K562 (cell line): ENCODE results near the gene UMODL1. TPM values are rescaled to one million over a fixed set of nuclear protein-coding genes. Genes with fewer than 3 reads are reported as not detected.

Experiments
- ATAC-seq: fragments of 200-7000 bp; cut with Tn5 transposase; 3 replicates; pipeline ENCODE4 v1.9.1; 2020; ENCODE audit warnings: moderate library complexity
- BruUV-seq: library from RNA; stranded (reverse); fragments of 400-500 nt; replicated peaks from 2 replicates; lab custom pipeline; 2021; lab: Mats Ljungman, UMichigan
- CTCF ChIA-PET: fragments of 300-600 bp; formaldehyde crosslinking; extraction: SDS; loops from one replicate; lab custom pipeline; 2021; ENCODE audit warnings: low intra/inter-chr PET ratio; lab: Yijun Ruan, JAX
- POLR2A ChIA-PET: fragments of 300-600, 350-650 bp; sonication (Branson Sonifier 250); formaldehyde crosslinking; extraction: SDS; loops from one replicate; lab custom pipeline; 2021; ENCODE audit warnings: antibody characterized with exemption, inconsistent platforms; lab: Yijun Ruan, JAX
- DNase-seq, 4 experiments: peaks; one replicate each; pipeline versions ENCODE4 v3.0.0 to v3.0.0-alpha.2; 2011 to 2018; ENCODE audit warnings: low spot score in 3 of 4, mixed read lengths in 3 of 4; ENCODE audit errors: extremely low read depth in 1 of 4
- FAIRE-seq: peaks from 2 replicates; lab custom pipeline; 2011; peaks lifted over from hg19 to GRCh38; lab: Jason Lieb, UNC
- H2AFZ ChIP-seq: 2 replicates; pipeline ENCODE4 v1.6.0; 2011; ENCODE audit warnings: low read depth, low read length, control low read depth, inconsistent platforms
- H3K27ac ChIP-seq: fragments of 200-600 bp; 3 replicates; pipeline ENCODE4 v1.8.0; 2011; ENCODE audit warnings: low read depth, mild to moderate bottlenecking, control low read depth, inconsistent platforms, low read length, moderate library complexity, mixed read lengths; ENCODE audit errors: extremely low read depth
- H3K27me3 ChIP-seq, 2 experiments: fragments of 300-600 bp in 1 of 2; 2 replicates in 1 of 2; 3 replicates in 1 of 2; pipeline versions ENCODE4 v1.6.0 to v1.8.0; 2011; ENCODE audit warnings: inconsistent platforms in 2 of 2, low read length in 2 of 2, mild to moderate bottlenecking in 1 of 2, mixed read lengths in 1 of 2, moderate library complexity in 1 of 2; ENCODE audit not compliant: control insufficient read depth in 2 of 2, insufficient read depth in 2 of 2
- H3K36me3 ChIP-seq: fragments of 300-600 bp; 3 replicates; pipeline ENCODE4 v1.8.0; 2011; ENCODE audit warnings: mild to moderate bottlenecking, low read length, inconsistent platforms; ENCODE audit not compliant: control insufficient read depth, insufficient read depth
- H3K4me1 ChIP-seq, 2 experiments: fragments of 200-600 bp in 1 of 2; replicated peaks in 1 of 2; 2 replicates in 1 of 2; 3 replicates in 1 of 2; pipeline versions ENCODE4 v1.5.1 to v1.8.0; 2011; ENCODE audit warnings: inconsistent platforms in 2 of 2, low read length in 2 of 2, mild to moderate bottlenecking in 1 of 2, mixed read lengths in 1 of 2, moderate library complexity in 1 of 2; ENCODE audit not compliant: control insufficient read depth in 2 of 2, insufficient read depth in 2 of 2
- H3K4me2 ChIP-seq: 2 replicates; pipeline ENCODE4 v1.6.1; 2011; ENCODE audit warnings: low read length, control low read depth, inconsistent platforms, mixed read lengths; ENCODE audit not compliant: insufficient read depth
- H3K4me3 ChIP-seq: fragments of 200-600 bp; sonication (generic), shearing (Covaris generic); 2 replicates; pipeline ENCODE4 v1.5.1; 2016; ENCODE audit warnings: control low read depth, inconsistent platforms
- H3K79me2 ChIP-seq: fragments of 200-600 bp; 3 replicates; pipeline ENCODE4 v1.8.0; 2011; ENCODE audit warnings: low read length, inconsistent platforms; ENCODE audit not compliant: control insufficient read depth, insufficient read depth
- H3K9ac ChIP-seq, 2 experiments: 2 replicates each; pipeline versions ENCODE4 v1.6.0 to v1.6.1; 2011; ENCODE audit warnings: low read depth in 2 of 2, low read length in 2 of 2, control low read depth in 1 of 2, inconsistent platforms in 1 of 2, mild to moderate bottlenecking in 1 of 2, mixed read lengths in 1 of 2; ENCODE audit not compliant: insufficient read depth in 1 of 2
- H3K9me1 ChIP-seq: one replicate; pipeline ENCODE4 v1.6.0; 2011; ENCODE audit warnings: inconsistent platforms, mild to moderate bottlenecking, low read length, moderate library complexity; ENCODE audit not compliant: control insufficient read depth, insufficient read depth
- H3K9me3 ChIP-seq: replicated peaks from 2 replicates; pipeline ENCODE4 v1.5.1; 2011; ENCODE audit warnings: low read depth, low read length, inconsistent platforms; ENCODE audit not compliant: control insufficient read depth, insufficient read depth
- H4K20me1 ChIP-seq: replicated peaks from 2 replicates; pipeline ENCODE4 v1.6.1; 2011; ENCODE audit warnings: low read length, inconsistent platforms, mixed read lengths; ENCODE audit not compliant: control insufficient read depth, insufficient read depth
- ATF1 ChIP-seq, 2 experiments: fragments of 450-650 bp in 1 of 2; IDR thresholded peaks; 2 replicates each; pipeline ENCODE4 v1.6.1; 2016; ENCODE audit warnings: missing compliant biosample characterization in 1 of 2, missing genetic modification characterization in 1 of 2
- CBX1 ChIP-seq: sonication (generic); IDR thresholded peaks from 2 replicates; pipeline ENCODE4 v1.6.1; 2016; ENCODE audit warnings: antibody characterized with exemption, low read depth, mild to moderate bottlenecking
- CTBP1 ChIP-seq: fragments of 450-650 bp; IDR thresholded peaks from 2 replicates; pipeline ENCODE4 v1.6.1; 2016; ENCODE audit warnings: borderline replicate concordance
- DMBX1 ChIP-seq: fragments of 250-450 bp; sonication (Bioruptor Pico); IDR thresholded peaks from 2 replicates; pipeline ENCODE4 v1.8.0; 2022; ENCODE audit warnings: inconsistent platforms, mild to moderate bottlenecking, moderate library complexity, borderline replicate concordance
- EGR1 ChIP-seq: fragments of 450-650 bp; conservative IDR thresholded peaks from 2 replicates; pipeline ENCODE4 v1.6.1; 2017; ENCODE audit warnings: mild to moderate bottlenecking
- MAFG ChIP-seq: fragments of 450-650 bp; conservative IDR thresholded peaks from 2 replicates; pipeline ENCODE4 v1.6.1; 2016; ENCODE audit warnings: missing genetic modification characterization, missing compliant biosample characterization
- MYC ChIP-seq, 2 experiments: fragments of 250-450 bp in 1 of 2; sonication (Bioruptor Pico) in 1 of 2; IDR thresholded peaks; 2 replicates each; pipeline versions ENCODE4 v1.5.1 to v1.6.1; 2012 to 2021; ENCODE audit warnings: low read depth in 2 of 2, borderline replicate concordance in 1 of 2, improper control_type of control experiment in 1 of 2, low read length in 1 of 2, mild to moderate bottlenecking in 1 of 2, moderate library complexity in 1 of 2
- NEUROD1 ChIP-seq: fragments of 150-350 bp; IDR thresholded peaks from 2 replicates; pipeline ENCODE4 v1.6.1; 2014; ENCODE audit warnings: borderline replicate concordance, low read length, low read depth; ENCODE audit not compliant: partially characterized antibody
- POLR3G ChIP-seq: IDR thresholded peaks from 2 replicates; pipeline ENCODE4 v1.6.1; 2011; ENCODE audit not compliant: insufficient read length, insufficient replicate concordance; ENCODE audit errors: extremely low read depth
- PURB ChIP-seq: sonication (generic); formaldehyde crosslinking; IDR thresholded peaks from 2 replicates; pipeline ENCODE4 v1.9.0; 2021; ENCODE audit warnings: low read depth, mild to moderate bottlenecking, missing genetic modification reagents
- RUNX1 ChIP-seq: sonication (generic); IDR thresholded peaks from 2 replicates; pipeline ENCODE4 v1.6.1; 2016; ENCODE audit warnings: antibody characterized with exemption, low read depth
- YBX1 ChIP-seq: fragments of 450-650 bp; IDR thresholded peaks from 2 replicates; pipeline ENCODE4 v1.7.1; 2016; ENCODE audit warnings: mild to moderate bottlenecking
- ZNF431 ChIP-seq: sonication (generic); formaldehyde crosslinking; IDR thresholded peaks from 2 replicates; pipeline ENCODE4 v1.8.0; 2022; ENCODE audit warnings: mild to moderate bottlenecking, missing genetic modification reagents
- ZNF436 ChIP-seq: fragments of 250-450, 450-650 bp; sonication (Bioruptor Pico); formaldehyde crosslinking; IDR thresholded peaks from 2 replicates; pipeline ENCODE4 v1.7.0; 2020; ENCODE audit warnings: mild to moderate bottlenecking
- ZNF699 ChIP-seq: fragments of 250-450 bp; sonication (Bioruptor Pico); IDR thresholded peaks from 2 replicates; pipeline ENCODE4 v1.8.0; 2021; ENCODE audit warnings: mild to moderate bottlenecking, moderate library complexity; ENCODE audit not compliant: insufficient replicate concordance
- ZNF77 ChIP-seq: fragments of 250-450 bp; sonication (Bioruptor Pico); IDR thresholded peaks from 2 replicates; pipeline ENCODE4 v1.5.0; 2020
- WGBS: fragments of 100-300 bp; shearing (Covaris generic); methylation state at CpG from one replicate; pipeline ENCODE4 v1.1.6; 2016; ENCODE audit warnings: low coverage, mixed read lengths; ENCODE audit not compliant: insufficient coverage; ENCODE audit errors: missing lambda C conversion rate; 5-methylcytosine and 5-hydroxymethylcytosine counted together
- in situ Hi-C: fragments of 300-500 bp; cut with MboI; formaldehyde crosslinking; loops from 4 replicates; pipeline ENCODE4 v1.15.0; 2018; ENCODE audit warnings: inconsistent platforms, mixed read lengths
- intact Hi-C: fragments of 100-400 bp; cut with micrococcal nuclease; formaldehyde crosslinking; loops from 2 replicates; pipeline ENCODE4 v1.14.2; 2022
- polyA plus RNA-seq, 8 experiments: library from polyadenylated mRNA; depleted of rRNA in 4 of 8; stranded (reverse) in 5 of 8; unstranded in 3 of 8; fragments of >200 nt; fragmentation: Nextera tagmentation in 2 of 8; fragmentation: Illumina TruSeq in 1 of 8; extraction: Ambion mirVana in 2 of 8; extraction: Trizol in 1 of 8; gene quantifications; 2 replicates each; pipeline versions ENCODE4 v1.2.1 to v1.2.3, GENCODE V29; 2011 to 2014; ENCODE audit warnings: inconsistent platforms in 1 of 8, missing spikeins in 1 of 8
- total RNA-seq, 7 experiments: library from RNA; depleted of rRNA in 6 of 7; stranded (reverse); fragments of >200 nt in 6 of 7; fragmentation: Illumina TruSeq in 2 of 7; extraction: Trizol in 2 of 7; gene quantifications; 2 replicates each; pipeline versions ENCODE4 v1.2.1 to v1.2.3, GENCODE V29; 2011 to 2021; ENCODE audit warnings: low replicate concordance in 1 of 7
- TF ChIP-seq, protein P1 (sequence below): fragments of 150-350 bp; IDR thresholded peaks from 2 replicates; pipeline ENCODE4 v1.6.1; 2014; ENCODE audit warnings: low read depth, mild to moderate bottlenecking, low read length, borderline replicate concordance
- TF ChIP-seq, protein P2 (sequence below): fragments of 450-650 bp; IDR thresholded peaks from 2 replicates; pipeline ENCODE4 v1.6.1; 2016; ENCODE audit warnings: antibody characterized with exemption

UMODL1 gene
- total and polyA plus RNA-seq, 9 of the 15 experiments (the other 6 are each of a cell fraction or from before 2014, with no cell fraction given): not detected

DNA sequence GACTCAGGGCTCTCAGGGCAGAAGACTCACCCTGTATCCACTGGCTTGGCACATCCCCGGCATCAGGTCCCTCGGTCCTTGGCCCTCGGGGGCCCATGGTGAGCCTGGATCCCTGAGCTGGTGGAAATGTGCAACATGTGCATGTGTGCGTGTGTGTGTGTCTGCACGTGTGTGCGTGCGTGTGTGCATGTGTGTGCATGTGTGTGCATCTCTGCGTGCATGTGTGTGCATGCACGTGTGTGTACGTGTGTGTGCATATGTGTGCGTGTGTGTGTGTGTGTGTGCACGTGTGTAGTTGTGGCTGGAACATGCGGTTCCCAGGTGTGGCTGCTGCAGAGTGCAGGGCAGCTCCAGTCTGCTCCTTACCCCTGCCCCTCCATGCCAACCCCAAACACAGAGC, 51.3 kb downstream of the UMODL1 start (continued):
- no peak for TF ChIP-seq RUNX1
- TF ChIP-seq ATF1 (CRISPR knock-in tag; IDR thresholded peaks at IDR 0.05): no peak
- TF ChIP-seq ATF1 (tag; IDR thresholded peaks at IDR 0.05): no peak
- TF ChIP-seq MYC (IDR thresholded peaks at IDR 0.05; ENCODE audit: low read depth, low read length): no peak
- no peak for TF ChIP-seq MYC (CRISPR knock-in tag; IDR thresholded peaks at IDR 0.05; ENCODE audit: borderline replicate concordance, low read depth)

DNA sequence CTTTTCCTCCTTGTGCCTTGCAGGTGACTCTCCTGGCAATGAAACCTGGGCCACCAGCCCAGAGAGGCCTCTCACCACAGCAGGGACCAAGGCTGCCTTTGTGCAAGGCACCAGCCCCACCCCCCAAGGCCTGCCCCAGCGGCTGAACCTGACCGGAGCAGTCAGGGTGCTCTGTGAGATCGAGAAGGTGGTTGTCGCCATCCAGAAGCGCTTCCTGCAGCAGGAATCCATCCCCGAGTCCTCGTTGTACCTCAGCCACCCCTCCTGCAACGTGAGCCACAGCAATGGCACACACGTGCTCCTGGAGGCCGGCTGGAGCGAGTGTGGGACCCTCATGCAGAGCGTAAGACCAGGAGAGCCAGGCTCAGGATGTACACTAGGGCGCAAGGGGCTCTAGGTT, 51.7 kb downstream of the UMODL1 start:
- in situ Hi-C loops: no loop called here
- FAIRE-seq (no peak), ATAC-seq (no peak), DNase-seq (no peak)
- no peaks in the 10 kb centered on the region for H3K9me3 ChIP-seq
- peaks cover 0 to 12% of the 10 kb centered on the region in 2 experiments; a peak in 2 of 5 replicates for H3K4me1 ChIP-seq
- H3K4me3 ChIP-seq: no peak overlapping the region
- no peak overlapping the region for H2AFZ ChIP-seq
- no TSS peak for BruUV-seq
- H3K27me3 ChIP-seq: peaks cover 47 to 94% of the 10 kb centered on the region in 2 experiments; a peak in 4 of 5 replicates
- H3K4me2 ChIP-seq: no peak overlapping the region
- TF ChIP-seq ZNF699 (CRISPR knock-in tag) (no peak), CTBP1 (no peak), YBX1 (no peak), POLR3G (no peak), ZNF436 (CRISPR knock-in tag) (no peak), ZNF77 (CRISPR knock-in tag) (no peak), ZNF431 (no peak), PURB (CRISPR knock-in tag) (no peak), MYC (IDR thresholded peaks at IDR 0.05; ENCODE audit: low read depth, low read length) (no peak), MYC (CRISPR knock-in tag; IDR thresholded peaks at IDR 0.05; ENCODE audit: borderline replicate concordance, low read depth) (no peak), CBX1 (no peak), EGR1 (no peak), NEUROD1 (no peak), MAFG (tag) (no peak), DMBX1 (CRISPR knock-in tag) (no peak)
- TF ChIP-seq, protein P1, sequence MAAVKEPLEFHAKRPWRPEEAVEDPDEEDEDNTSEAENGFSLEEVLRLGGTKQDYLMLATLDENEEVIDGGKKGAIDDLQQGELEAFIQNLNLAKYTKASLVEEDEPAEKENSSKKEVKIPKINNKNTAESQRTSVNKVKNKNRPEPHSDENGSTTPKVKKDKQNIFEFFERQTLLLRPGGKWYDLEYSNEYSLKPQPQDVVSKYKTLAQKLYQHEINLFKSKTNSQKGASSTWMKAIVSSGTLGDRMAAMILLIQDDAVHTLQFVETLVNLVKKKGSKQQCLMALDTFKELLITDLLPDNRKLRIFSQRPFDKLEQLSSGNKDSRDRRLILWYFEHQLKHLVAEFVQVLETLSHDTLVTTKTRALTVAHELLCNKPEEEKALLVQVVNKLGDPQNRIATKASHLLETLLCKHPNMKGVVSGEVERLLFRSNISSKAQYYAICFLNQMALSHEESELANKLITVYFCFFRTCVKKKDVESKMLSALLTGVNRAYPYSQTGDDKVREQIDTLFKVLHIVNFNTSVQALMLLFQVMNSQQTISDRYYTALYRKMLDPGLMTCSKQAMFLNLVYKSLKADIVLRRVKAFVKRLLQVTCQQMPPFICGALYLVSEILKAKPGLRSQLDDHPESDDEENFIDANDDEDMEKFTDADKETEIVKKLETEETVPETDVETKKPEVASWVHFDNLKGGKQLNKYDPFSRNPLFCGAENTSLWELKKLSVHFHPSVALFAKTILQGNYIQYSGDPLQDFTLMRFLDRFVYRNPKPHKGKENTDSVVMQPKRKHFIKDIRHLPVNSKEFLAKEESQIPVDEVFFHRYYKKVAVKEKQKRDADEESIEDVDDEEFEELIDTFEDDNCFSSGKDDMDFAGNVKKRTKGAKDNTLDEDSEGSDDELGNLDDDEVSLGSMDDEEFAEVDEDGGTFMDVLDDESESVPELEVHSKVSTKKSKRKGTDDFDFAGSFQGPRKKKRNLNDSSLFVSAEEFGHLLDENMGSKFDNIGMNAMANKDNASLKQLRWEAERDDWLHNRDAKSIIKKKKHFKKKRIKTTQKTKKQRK: no peak
- TF ChIP-seq, protein P2, sequence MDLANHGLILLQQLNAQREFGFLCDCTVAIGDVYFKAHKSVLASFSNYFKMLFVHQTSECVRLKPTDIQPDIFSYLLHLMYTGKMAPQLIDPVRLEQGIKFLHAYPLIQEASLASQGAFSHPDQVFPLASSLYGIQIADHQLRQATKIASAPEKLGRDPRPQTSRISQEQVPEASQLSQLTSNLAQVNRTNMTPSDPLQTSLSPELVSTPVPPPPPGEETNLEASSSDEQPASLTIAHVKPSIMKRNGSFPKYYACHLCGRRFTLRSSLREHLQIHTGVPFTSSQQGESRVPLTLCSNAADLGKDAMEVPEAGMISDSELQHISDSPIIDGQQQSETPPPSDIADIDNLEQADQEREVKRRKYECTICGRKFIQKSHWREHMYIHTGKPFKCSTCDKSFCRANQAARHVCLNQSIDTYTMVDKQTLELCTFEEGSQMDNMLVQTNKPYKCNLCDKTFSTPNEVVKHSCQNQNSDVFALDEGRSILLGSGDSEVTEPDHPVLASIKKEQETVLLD: no peak
- no peak overlapping the region for H3K27ac ChIP-seq
- H3K9ac ChIP-seq: no peak overlapping the region
- whole genome bisulfite sequencing: 2% methylated on average over 13 of the region's 13 CpGs
- H3K79me2 ChIP-seq: no peaks in the 10 kb centered on the region
- intact Hi-C loops: no loop called here
- no peaks in the 10 kb centered on the region for H3K36me3 ChIP-seq
- ChIA-PET CTCF (no interaction called here), POLR2A (no interaction called here)
- no peaks in the 10 kb centered on the region for H3K9me1 ChIP-seq
- peaks cover 11% of the 10 kb centered on the region for H4K20me1 ChIP-seq
